ENCODE measurements around the gene RPA1.

Gene RPA1

DNA sequence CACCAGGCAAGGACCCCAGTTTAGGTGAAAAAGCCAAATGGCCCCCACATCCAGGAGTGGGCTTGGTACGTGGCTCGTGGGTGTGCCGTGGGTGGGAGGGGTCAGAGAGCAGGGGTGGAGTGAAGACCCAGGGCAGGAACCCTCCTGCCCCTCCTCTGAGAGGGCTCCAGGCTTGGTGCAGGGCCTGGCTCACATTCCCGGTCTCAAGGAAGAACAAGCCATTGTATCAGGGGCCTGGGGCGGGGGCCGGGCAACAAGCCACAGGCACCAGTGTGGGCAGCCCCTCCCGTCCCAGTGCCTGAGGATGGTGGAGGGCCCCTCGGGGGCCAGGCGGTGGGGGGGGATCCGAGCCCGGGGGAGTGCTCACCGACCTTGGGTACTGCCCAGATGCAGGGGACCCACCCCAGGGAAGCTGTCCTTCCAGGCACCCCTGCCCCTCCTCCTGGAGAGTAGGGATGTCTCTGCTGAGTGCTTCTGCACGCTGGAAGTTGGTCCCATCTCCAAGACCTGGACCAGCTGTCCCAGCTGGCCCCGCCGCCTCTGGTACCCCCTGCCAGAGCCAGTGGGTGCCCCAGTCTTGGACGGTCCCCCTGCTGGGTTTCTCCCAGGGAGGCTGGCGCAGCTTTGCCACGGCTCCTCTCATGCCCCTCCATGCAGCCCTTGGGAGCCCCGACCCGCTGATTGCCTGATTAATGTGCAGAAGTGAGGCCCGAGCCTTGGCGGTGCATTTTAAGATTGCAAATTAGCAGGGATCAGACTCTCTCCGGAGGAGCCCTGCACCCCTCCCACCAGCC lies 111.7 kb downstream of the RPA1 start:
- DNase-seq (ENCODE audit: low read depth, low spot score), result no peak

DNA sequence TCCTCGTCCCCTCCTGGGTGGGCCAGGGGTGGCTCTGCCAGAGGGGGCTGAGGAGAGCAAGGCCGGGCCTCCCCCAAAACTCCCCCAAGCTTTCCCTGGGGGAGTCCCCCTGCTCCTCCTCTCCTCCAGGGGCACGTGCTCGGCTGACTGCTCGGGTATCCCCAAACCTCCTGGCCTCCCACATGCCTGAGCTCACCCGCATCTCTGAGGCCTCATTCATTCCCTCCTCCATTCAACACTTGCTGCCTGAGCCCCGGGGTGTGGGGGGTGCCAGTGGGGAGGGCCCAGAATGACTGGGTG lies 112.2 kb downstream of the RPA1 start:
- no peak for DNase-seq (ENCODE audit: low read depth, low spot score)

DNA sequence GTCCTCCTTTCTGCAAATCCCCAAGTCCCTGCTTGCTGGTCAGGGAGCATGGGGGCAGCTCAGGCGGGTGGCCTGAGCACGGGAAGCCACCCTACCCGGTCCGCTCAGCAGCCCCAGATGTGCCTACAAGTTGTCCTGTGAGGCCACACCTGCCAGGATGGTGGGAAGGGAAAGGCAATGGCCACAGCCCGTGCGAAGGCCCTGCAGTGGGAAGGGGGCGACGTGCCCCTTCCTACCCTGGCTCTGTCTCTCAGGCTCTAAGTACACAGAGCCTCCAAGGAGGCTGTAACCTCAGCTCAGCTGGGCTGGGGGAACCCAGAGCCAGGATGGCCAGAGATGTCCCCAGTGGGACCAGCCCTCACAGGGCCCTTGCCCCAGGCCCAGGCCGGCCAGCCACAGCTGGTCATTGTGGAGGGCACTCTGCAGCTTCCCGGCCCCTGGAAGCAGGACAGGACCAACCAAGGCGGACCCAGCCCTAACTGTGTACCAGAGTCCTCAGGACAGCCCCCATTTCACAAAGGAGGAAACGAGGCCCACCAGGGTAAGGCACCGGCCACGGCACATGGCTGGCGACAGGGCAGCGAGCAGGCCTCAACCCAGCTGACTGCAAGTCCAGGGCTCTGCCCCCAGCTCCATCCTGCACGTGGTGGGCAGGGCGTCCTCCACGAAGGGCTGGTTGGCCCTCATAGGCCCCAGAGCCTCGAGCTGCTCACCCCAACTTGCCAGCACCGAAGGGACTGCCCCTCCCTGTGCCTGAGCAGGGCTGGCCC lies 113.0 kb downstream of the RPA1 start:
- no peak for DNase-seq (ENCODE audit: low read depth, low spot score)

DNA sequence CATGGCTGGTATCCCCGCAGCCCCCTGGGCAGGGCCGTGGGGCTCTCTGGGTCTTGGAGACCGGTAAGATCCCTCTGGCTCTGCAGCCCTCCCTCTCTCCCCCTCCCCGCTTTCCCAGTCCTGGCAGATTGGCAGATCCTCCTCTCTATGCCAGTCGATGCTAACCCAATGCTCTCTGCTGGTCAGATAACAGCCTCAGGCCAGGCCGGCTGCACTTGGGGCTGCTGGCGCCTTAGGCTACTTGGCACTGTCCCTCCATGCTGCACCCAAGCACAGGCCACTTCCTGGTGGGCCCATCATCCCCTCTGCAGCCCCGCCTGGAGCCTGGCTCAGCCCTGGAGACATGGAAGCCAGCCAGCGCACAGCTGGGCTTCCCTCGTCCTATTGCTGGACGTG lies 113.6 kb downstream of the RPA1 start:
- DNase-seq (ENCODE audit: low read depth, low spot score), result no peak

DNA sequence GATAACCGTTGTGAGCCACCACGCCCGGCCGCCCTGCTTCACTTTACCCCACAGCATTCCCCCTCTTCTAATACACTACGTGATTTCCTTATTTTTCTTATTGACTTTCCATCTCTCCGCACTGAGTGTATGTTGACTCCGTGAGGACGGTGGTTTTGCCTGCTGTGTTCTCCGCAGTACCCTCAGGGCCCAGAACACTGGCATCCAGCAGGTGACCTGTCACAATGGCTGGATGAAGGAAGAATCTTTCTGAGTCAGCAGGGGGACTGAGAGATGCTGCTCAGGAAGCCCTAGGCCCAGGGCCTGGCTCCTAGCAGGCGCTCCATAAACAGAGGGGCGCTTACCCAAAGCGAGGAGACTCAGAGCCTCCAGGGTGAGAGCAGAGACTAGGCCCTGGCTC lies 115.8 kb downstream of the RPA1 start:
- DNase-seq (ENCODE audit: low read depth, low spot score), result no peak

DNA sequence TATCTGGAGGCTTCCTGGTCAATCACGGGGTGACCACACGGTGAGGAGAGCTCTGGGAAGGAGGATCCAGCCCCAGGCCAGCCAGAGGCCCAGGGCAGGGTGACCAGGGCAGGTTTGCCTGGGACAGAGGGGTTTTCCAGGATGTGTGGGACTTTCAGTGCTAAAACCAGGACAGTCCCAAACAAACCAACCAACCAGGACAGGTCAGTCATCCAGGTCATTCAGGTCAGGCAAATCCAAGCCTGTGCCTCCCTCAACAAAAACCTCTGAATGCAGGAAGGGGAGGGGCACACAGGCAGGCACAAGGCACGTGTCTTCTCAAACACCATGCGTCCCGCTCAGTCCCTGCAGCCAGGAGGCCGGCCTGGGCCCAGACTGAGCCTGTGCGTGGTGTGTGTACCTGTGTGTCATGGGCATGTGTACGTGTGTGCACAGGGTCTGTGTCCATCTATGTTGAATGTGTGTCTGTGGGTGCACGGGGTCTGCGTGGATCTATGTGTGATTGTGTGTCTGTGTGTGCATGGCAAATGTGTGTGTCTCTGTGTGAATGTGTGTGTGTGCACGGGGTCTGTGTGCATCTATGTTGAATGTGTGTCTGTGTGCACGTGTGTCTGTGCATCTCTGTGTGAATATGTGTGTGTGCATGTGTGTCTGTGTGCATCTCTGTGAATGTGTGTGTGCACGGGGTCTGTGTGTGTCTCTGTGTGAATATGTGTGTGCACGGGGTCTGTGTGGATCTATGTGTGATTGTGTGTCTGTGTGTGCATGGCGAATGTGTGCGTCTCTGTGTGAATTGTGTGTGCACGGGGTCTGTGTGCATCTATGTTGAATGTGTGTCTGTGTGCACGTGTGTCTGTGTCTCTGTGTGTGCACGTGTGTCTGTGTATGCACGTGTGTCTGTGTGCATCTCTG lies 116.5 kb downstream of the RPA1 start:
- no peak for DNase-seq (ENCODE audit: low read depth, low spot score)

DNA sequence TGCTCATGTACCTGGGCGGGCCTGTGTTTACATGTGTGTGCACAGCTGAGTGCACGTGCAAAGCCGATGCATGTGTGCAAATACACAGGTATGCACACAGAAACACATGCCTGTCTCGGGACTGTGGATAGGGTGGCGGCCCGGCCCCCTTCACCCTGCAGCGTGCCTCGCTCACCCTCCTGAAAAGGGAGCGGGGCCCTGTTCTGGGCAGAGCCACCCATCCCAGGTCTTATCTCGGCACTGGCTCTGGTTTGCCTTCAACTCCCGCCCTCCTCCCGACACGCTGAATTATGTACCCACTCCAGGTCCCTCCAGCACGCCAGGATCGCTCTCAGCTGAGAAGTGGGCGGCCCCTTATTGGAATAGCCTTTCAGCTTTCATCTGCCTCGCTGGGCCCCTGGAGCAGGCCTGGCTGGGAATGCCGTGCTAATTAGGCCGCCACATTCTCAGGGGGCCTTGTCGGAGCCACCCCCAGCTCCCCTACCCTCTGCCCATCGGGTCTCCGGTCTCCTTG lies 117.5 kb downstream of the RPA1 start:
- no peak for DNase-seq (ENCODE audit: low read depth, low spot score)

DNA sequence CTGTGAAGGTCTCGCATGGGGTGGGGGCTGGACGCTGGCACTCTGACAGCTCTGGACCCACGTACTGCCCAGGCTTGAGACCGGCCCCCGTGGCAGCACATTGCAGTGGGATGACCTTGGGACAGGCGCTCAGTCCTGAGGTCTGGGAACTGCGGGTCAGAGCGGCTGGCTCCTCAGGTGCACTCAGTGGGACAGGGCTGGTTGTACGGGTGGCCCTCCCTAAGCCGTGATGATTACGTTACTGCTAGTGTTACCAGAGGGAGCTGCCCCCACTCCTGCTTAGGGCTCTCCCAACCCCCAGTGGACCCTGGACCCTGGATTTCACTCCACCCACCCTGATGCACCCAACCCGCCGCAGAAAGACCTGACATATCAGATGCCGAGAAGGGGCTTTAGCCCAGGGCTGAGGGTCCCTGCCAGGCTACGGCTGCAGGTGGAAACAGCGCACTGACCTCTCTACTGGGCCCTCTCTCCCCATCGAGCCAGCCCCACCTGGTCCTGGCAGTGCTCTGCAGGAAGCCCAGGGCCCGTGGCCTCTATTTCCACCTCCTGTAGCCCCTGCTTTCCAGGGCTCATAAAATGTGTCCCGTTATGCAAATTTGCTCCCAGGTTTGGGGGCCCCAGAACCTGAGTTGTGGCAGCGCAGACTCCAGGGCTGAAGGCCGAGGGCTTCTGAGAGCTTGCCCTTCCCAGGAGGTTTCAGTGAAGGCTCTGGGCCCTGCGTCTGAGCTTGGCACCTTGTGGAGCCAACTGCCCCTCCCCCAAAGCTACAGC lies 118.1 kb downstream of the RPA1 start:
- DNase-seq (ENCODE audit: low read depth, low spot score), result no peak

DNA sequence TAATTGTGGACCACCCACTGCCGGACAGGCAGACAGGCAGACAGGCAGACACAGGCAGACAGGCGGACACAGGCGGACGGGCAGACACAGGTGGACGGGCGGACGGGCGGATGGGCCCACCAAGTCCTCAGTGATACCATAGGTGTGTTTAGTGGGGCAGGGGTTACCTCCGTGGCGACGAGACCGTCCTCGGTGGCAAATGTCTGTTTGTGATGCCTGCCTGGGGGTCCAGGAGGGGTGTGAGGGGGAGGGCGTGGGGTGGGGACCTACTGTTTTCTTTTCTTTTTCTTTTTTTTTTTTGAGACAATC lies 118.7 kb downstream of the RPA1 start:
- no peak for DNase-seq (ENCODE audit: low read depth, low spot score)
